Measurements from ENCODE around the gene NDST1. TPM values are rescaled to one million over a fixed set of nuclear protein-coding genes. Genes with fewer than 3 reads are reported as not detected.

Gene NDST1
- total RNA-seq, 2 experiments from 2014 or later = 9.5 to 26.6 TPM

DNA sequence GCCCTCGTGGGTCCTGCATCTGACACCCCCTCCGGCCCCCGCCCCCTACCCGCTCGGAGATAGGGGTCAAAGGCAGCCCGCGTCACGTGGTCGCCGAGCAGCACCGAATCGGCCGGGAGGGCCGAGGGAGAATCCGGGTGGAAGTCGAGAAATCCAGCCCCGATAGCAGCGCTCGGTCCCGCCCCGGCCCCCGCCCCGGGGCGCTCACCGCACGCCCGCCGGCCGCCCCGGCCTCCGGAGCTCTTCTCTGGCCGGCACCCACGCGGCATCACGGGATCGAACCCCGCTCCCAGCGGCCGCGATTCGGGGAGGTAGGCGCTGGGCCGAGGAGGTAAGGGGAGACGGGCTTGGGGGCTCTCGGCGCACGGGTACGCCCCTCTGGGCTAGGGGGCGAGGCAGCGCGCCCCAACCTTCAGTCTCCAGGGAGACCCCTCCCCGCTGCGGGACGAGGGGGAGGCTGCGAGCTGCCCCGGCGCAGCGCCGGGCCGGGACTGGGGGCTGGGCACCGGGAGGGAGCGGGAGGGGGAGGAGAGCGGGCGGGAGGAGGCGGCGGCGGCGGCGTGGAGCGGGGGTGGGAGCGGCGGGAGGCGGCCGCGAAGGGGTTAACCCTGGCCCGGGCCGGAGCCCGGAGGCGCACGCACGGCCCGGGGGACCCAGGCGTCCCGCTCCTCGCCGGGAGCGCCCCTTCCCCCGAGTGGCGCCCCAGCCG lies 22.1 kb upstream of the NDST1 start:
- H3K36me3 ChIP-seq (ENCODE audit: insufficient read depth, low read length) = no peaks in the 10 kb centered on the region
- peaks cover 49% of the 10 kb centered on the region for H3K4me1 ChIP-seq (ENCODE audit: insufficient read depth, low read length, poor library complexity, severe bottlenecking)
- no peaks in the 10 kb centered on the region for H3K9me3 ChIP-seq (ENCODE audit: low read length)
- no peaks in the 10 kb centered on the region for H3K9me2 ChIP-seq (ENCODE audit: insufficient read depth, low read length)
- CTCF ChIA-PET (ENCODE audit: unreplicated experiment) = interaction anchor here (0.8 kb wide), 1 partner anchor 26 kb away, joined by 4 read pairs; no protein-coding TSS in a partner anchor
- H3K4me2 ChIP-seq (ENCODE audit: low read length) = peak overlapping the region; percentile 87
- peak overlapping the region; percentile 22 for H3K27ac ChIP-seq (ENCODE audit: low read depth, low read length, poor library complexity, severe bottlenecking)
- intact Hi-C loops (cut with micrococcal nuclease; ENCODE audit: unreplicated experiment) = loop anchor here (10.0 kb wide), 1 partner anchor 769 kb away; the partner anchor contains the start of gene GM2A
- POLR2A ChIA-PET = interaction anchor here (1.3 to 2.1 kb wide), 4 partner anchors 8 to 76 kb away, joined by 6 to 10 read pairs (median 8); no protein-coding TSS in a partner anchor
- no peak for TF ChIP-seq EZH2phosphoT487 (IDR thresholded peaks at IDR 0.05; ENCODE audit: borderline replicate concordance, low read depth, low read length)
- TF ChIP-seq, protein P1, sequence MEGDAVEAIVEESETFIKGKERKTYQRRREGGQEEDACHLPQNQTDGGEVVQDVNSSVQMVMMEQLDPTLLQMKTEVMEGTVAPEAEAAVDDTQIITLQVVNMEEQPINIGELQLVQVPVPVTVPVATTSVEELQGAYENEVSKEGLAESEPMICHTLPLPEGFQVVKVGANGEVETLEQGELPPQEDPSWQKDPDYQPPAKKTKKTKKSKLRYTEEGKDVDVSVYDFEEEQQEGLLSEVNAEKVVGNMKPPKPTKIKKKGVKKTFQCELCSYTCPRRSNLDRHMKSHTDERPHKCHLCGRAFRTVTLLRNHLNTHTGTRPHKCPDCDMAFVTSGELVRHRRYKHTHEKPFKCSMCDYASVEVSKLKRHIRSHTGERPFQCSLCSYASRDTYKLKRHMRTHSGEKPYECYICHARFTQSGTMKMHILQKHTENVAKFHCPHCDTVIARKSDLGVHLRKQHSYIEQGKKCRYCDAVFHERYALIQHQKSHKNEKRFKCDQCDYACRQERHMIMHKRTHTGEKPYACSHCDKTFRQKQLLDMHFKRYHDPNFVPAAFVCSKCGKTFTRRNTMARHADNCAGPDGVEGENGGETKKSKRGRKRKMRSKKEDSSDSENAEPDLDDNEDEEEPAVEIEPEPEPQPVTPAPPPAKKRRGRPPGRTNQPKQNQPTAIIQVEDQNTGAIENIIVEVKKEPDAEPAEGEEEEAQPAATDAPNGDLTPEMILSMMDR (conservative IDR thresholded peaks at IDR 0.05; ENCODE audit: low read length) = no peak
- no TSS peak for BruUV-seq (replicated peaks)
- peak overlapping the region; percentile 92 for H3K4me3 ChIP-seq (ENCODE audit: low read depth, low read length, poor library complexity, severe bottlenecking)
- peak overlapping the region; percentile 87 for H2AFZ ChIP-seq (ENCODE audit: low read length)
- H3K79me2 ChIP-seq (ENCODE audit: insufficient read depth, low read depth, low read length) = peaks cover 36% of the 10 kb centered on the region; the same call in 1 of the 2 replicates
- no peaks in the 10 kb centered on the region for H4K20me1 ChIP-seq (ENCODE audit: insufficient read depth, low read length)
- peak; percentile 46 for DNase-seq (ENCODE audit: low spot score)

DNA sequence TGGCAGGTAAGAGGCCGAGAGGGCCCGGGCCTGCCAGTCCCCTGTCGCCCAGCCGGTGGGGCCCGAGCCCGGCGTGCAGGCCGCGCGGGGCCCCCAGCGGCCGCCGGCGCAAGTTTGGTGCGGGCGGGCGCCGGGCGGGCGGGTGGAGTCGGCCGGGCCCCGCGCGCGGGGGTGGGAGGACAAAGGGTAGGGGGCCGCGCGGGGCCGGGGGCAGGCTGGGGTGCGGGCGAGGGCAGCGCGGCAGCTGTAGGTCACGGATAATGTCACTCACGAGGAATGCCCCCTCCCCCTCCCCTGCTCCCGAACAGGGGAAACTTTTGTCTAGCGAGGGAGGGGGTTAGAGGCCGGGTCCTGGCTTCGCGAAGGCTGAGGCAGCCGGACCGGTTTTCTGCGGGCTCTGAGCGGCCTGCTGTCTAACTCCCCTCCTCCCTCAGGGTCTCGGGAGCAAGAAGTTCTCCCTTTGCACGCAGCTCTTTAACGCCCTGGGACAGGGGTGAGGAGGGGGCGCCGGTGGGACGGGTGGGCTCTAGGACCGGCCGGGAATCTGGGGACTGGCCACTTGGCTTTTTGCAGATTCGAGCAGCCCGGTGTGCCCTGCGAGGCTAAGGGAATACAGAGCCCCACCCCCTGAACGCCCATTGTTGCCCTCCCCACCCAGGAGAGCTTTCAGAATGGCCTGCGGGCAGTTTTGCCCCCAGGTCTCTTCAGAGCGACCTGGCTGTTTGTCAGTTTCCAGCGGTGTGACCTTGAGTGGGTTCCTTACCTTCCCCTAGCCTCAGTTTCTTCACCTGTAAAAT lies 21.3 kb upstream of the NDST1 start:
- Histone ChIP-seq H3K27ac (ENCODE audit: low read depth, low read length, poor library complexity, severe bottlenecking) (peak overlapping the region; percentile 73), H3K4me1 (ENCODE audit: insufficient read depth, low read length, poor library complexity, severe bottlenecking) (peaks cover 57% of the 10 kb centered on the region), H3K4me2 (ENCODE audit: low read length) (peak overlapping the region; percentile 87), H4K20me1 (ENCODE audit: insufficient read depth, low read length) (no peaks in the 10 kb centered on the region), H3K4me3 (ENCODE audit: low read depth, low read length, poor library complexity, severe bottlenecking) (peak overlapping the region; percentile 92), H3K79me2 (ENCODE audit: insufficient read depth, low read depth, low read length) (peaks cover 43% of the 10 kb centered on the region; the same call in 1 of the 2 replicates), H2AFZ (ENCODE audit: low read length) (peak overlapping the region; percentile 47; the same call in 1 of the 2 replicates), H3K36me3 (ENCODE audit: insufficient read depth, low read length) (no peaks in the 10 kb centered on the region), H3K9me2 (ENCODE audit: insufficient read depth, low read length) (no peaks in the 10 kb centered on the region), H3K9me3 (ENCODE audit: low read length) (no peaks in the 10 kb centered on the region)
- no TSS peak for BruUV-seq (replicated peaks)
- TF ChIP-seq EZH2phosphoT487 (IDR thresholded peaks at IDR 0.05; ENCODE audit: borderline replicate concordance, low read depth, low read length) = no peak
- TF ChIP-seq, protein P1 (conservative IDR thresholded peaks at IDR 0.05; ENCODE audit: low read length) = no peak
- intact Hi-C loops (cut with micrococcal nuclease; ENCODE audit: unreplicated experiment) = loop anchor here (1.0 to 10.0 kb wide), 4 partner anchors 25 to 768 kb away; partner anchors contain the start of gene GM2A
- CTCF ChIA-PET (ENCODE audit: unreplicated experiment) = interaction anchor here (0.8 kb wide), 1 partner anchor 26 kb away, joined by 4 read pairs; no protein-coding TSS in a partner anchor
- peak; percentile 79 for DNase-seq (ENCODE audit: low spot score)
- POLR2A ChIA-PET = interaction anchor here (0.6 to 1.8 kb wide), 8 partner anchors 9 to 770 kb away, joined by 3 to 10 read pairs (median 6); no protein-coding TSS in a partner anchor
